GM23338 (cell line): Measurements from ENCODE around the gene CFAP65. TPM values are rescaled to one million over a fixed set of nuclear protein-coding genes. Genes with fewer than 3 reads are reported as not detected.

Source experiments
- ATAC-seq: fragments of 200-7000 bp; cut with Tn5 transposase; 3 replicates; pipeline ENCODE4 v1.9.1; 2020
- DNase-seq: peaks from one replicate; pipeline ENCODE4 v3.0.0-alpha.2; 2015; ENCODE audit warnings: low spot score
- H2AFZ ChIP-seq: fragments of 200-600 bp; sonication (generic); 2 replicates; pipeline ENCODE4 v1.8.0; 2016; ENCODE audit warnings: antibody characterized with exemption, mild to moderate bottlenecking, moderate library complexity
- H3F3A ChIP-seq: fragments of 200-600 bp; sonication (generic); replicated peaks from 2 replicates; pipeline ENCODE4 v1.8.0; 2017; ENCODE audit warnings: antibody characterized with exemption, mixed run types, low read depth
- H3K27ac ChIP-seq: fragments of 200-600 bp; sonication (generic); 2 replicates; pipeline ENCODE4 v1.6.1; 2016; ENCODE audit warnings: low read depth
- H3K27me3 ChIP-seq: fragments of 200-600 bp; sonication (generic); 2 replicates; pipeline ENCODE4 v1.8.0; 2016; ENCODE audit warnings: mild to moderate bottlenecking, mixed run types, moderate library complexity; ENCODE audit not compliant: insufficient read depth
- H3K36me3 ChIP-seq: fragments of 200-600 bp; sonication (generic); 2 replicates; pipeline ENCODE4 v1.8.0; 2016; ENCODE audit warnings: mild to moderate bottlenecking; ENCODE audit not compliant: insufficient read depth
- H3K4me1 ChIP-seq: fragments of 200-600 bp; sonication (generic); 2 replicates; pipeline ENCODE4 v1.8.0; 2016; ENCODE audit warnings: mild to moderate bottlenecking, moderate library complexity; ENCODE audit not compliant: insufficient read depth
- H3K4me2 ChIP-seq: fragments of 200-600 bp; sonication (generic); 2 replicates; pipeline ENCODE4 v1.7.1; 2017; ENCODE audit warnings: mixed run types
- H3K4me3 ChIP-seq: fragments of 200-600 bp; sonication (generic); 2 replicates; pipeline ENCODE4 v1.6.1; 2016; ENCODE audit warnings: mixed run types
- H3K79me2 ChIP-seq: fragments of 200-600 bp; sonication (generic); replicated peaks from 2 replicates; pipeline ENCODE4 v1.8.0; 2017; ENCODE audit warnings: mild to moderate bottlenecking; ENCODE audit not compliant: insufficient read depth
- H3K9me2 ChIP-seq: fragments of 200-600 bp; sonication (generic); 2 replicates; pipeline ENCODE4 v1.8.0; 2017; ENCODE audit not compliant: insufficient read depth
- H4K20me1 ChIP-seq: fragments of 200-600 bp; sonication (generic); replicated peaks from 2 replicates; pipeline ENCODE4 v1.8.0; 2017; ENCODE audit warnings: mild to moderate bottlenecking; ENCODE audit not compliant: insufficient read depth
- H3K27ac Mint-ChIP-seq: 2 replicates; pipeline ENCODE4 v1.8.0; 2020; ENCODE audit warnings: inconsistent platforms, mild to moderate bottlenecking, moderate library complexity, mixed read lengths
- H3K27me3 Mint-ChIP-seq: 3 replicates; pipeline ENCODE4 v1.8.0; 2022; ENCODE audit warnings: low read depth, mild to moderate bottlenecking, moderate library complexity, mixed read lengths, inconsistent platforms; ENCODE audit not compliant: insufficient read depth, poor library complexity
- H3K36me3 Mint-ChIP-seq: 3 replicates; pipeline ENCODE4 v1.8.0; 2021; ENCODE audit warnings: low read depth, mild to moderate bottlenecking, inconsistent platforms, moderate library complexity, mixed read lengths
- H3K4me1 Mint-ChIP-seq: 3 replicates; pipeline ENCODE4 v1.8.0; 2020; ENCODE audit warnings: mild to moderate bottlenecking, inconsistent platforms, mixed read lengths
- H3K4me3 Mint-ChIP-seq: 3 replicates; pipeline ENCODE4 v1.8.0; 2021; ENCODE audit warnings: moderate library complexity, mild to moderate bottlenecking, inconsistent platforms, mixed read lengths
- H3K9me3 Mint-ChIP-seq: 3 replicates; pipeline ENCODE4 v1.8.0; 2020; ENCODE audit warnings: moderate library complexity, mild to moderate bottlenecking, inconsistent platforms, mixed read lengths
- CREB1 ChIP-seq: fragments of 250-450 bp; sonication (Bioruptor Pico); IDR thresholded peaks from 2 replicates; pipeline ENCODE4 v1.5.0; 2020; ENCODE audit warnings: low read depth, mild to moderate bottlenecking, moderate library complexity
- EZH2 ChIP-seq: fragments of 200-600 bp; sonication (generic); IDR thresholded peaks from one replicate; pipeline ENCODE4 v1.8.0; 2017; ENCODE audit warnings: antibody characterized with exemption, mild to moderate bottlenecking, low read depth; ENCODE audit not compliant: unreplicated experiment
- JUNB ChIP-seq: IDR thresholded peaks from one replicate; pipeline ENCODE4 v1.6.1; 2016; ENCODE audit warnings: antibody characterized with exemption; ENCODE audit not compliant: unreplicated experiment
- NANOG ChIP-seq: IDR thresholded peaks from 2 replicates; pipeline ENCODE4 v1.6.1; 2016; ENCODE audit warnings: antibody characterized with exemption, borderline replicate concordance
- POLR2AphosphoS5 ChIP-seq: IDR thresholded peaks from 2 replicates; pipeline ENCODE4 v1.6.1; 2016; ENCODE audit warnings: antibody characterized with exemption, low read depth
- STAT1 ChIP-seq: IDR thresholded peaks from one replicate; pipeline ENCODE4 v1.6.1; 2016; ENCODE audit warnings: antibody characterized with exemption; ENCODE audit not compliant: unreplicated experiment
- ZNF114 ChIP-seq: fragments of 250-450 bp; sonication (Bioruptor Pico); IDR thresholded peaks from 2 replicates; pipeline ENCODE4 v1.5.0; 2020; ENCODE audit warnings: mild to moderate bottlenecking, moderate library complexity
- ZNF331 ChIP-seq: fragments of 250-450 bp; sonication (Bioruptor Pico); IDR thresholded peaks from 2 replicates; pipeline ENCODE4 v1.5.0; 2020; ENCODE audit warnings: low read depth, mild to moderate bottlenecking, moderate library complexity
- polyA plus RNA-seq: library from polyadenylated mRNA; unstranded; fragments of >200 nt; fragmentation: Nextera tagmentation; extraction: Ambion mirVana; gene quantifications from 2 replicates; pipeline ENCODE4 v1.2.1, GENCODE V29; 2016
- total RNA-seq: library from RNA; depleted of rRNA; stranded (reverse); fragments of >200 nt; shearing (Covaris generic); gene quantifications from 2 replicates; pipeline ENCODE4 v1.2.3, GENCODE V29; 2014
- TF ChIP-seq, protein P1 (sequence below): IDR thresholded peaks from one replicate; pipeline ENCODE4 v1.6.1; 2018; ENCODE audit warnings: antibody characterized with exemption; ENCODE audit not compliant: unreplicated experiment
- TF ChIP-seq, protein P2 (sequence below), 2 experiments: fragments of 200-600 bp in 1 of 2; sonication (generic) in 1 of 2; conservative IDR thresholded peaks; 2 replicates each; pipeline versions ENCODE4 v1.5.1 to v1.6.1; 2016 to 2017; ENCODE audit warnings: antibody characterized with exemption in 2 of 2, low read depth in 2 of 2, mild to moderate bottlenecking in 2 of 2, moderate library complexity in 1 of 2
- TF ChIP-seq, protein P3 (sequence below): IDR thresholded peaks from 2 replicates; pipeline ENCODE4 v1.6.1; 2016; ENCODE audit warnings: antibody characterized with exemption

Gene CFAP65
- total and polyA plus RNA-seq, 2 experiments from 2014 or later, result 0.38 to 0.74 TPM

- Histone ChIP-seq H2AFZ (no peak overlapping the region), H3K79me2 (no peaks in the 10 kb centered on the region), H3K4me3 (no peak overlapping the region), H3K4me2 (no peak overlapping the region), H3K36me3 (no peaks in the 10 kb centered on the region), H3K9me2 (no peaks in the 10 kb centered on the region), H4K20me1 (no peaks in the 10 kb centered on the region), H3F3A (no peaks in the 10 kb centered on the region), H3K4me1 (no peaks in the 10 kb centered on the region; the same call in 1 of the 2 replicates), H3K27me3 (0 out of 2 replicates have a peak, but pooled peaks cover 7% of the 10 kb centered on the region), H3K27ac (no peak overlapping the region)
- Mint-ChIP-seq H3K4me1 (peaks cover 6% of the 10 kb centered on the region; the same call in 1 of the 3 replicates), H3K9me3 (no peaks in the 10 kb centered on the region), H3K36me3 (no peaks in the 10 kb centered on the region), H3K4me3 (no peak overlapping the region), H3K27me3 (peaks cover 9% of the 10 kb centered on the region), H3K27ac (no peak overlapping the region)
- DNase-seq, result peak; percentile 81
- TF ChIP-seq, protein P1, sequence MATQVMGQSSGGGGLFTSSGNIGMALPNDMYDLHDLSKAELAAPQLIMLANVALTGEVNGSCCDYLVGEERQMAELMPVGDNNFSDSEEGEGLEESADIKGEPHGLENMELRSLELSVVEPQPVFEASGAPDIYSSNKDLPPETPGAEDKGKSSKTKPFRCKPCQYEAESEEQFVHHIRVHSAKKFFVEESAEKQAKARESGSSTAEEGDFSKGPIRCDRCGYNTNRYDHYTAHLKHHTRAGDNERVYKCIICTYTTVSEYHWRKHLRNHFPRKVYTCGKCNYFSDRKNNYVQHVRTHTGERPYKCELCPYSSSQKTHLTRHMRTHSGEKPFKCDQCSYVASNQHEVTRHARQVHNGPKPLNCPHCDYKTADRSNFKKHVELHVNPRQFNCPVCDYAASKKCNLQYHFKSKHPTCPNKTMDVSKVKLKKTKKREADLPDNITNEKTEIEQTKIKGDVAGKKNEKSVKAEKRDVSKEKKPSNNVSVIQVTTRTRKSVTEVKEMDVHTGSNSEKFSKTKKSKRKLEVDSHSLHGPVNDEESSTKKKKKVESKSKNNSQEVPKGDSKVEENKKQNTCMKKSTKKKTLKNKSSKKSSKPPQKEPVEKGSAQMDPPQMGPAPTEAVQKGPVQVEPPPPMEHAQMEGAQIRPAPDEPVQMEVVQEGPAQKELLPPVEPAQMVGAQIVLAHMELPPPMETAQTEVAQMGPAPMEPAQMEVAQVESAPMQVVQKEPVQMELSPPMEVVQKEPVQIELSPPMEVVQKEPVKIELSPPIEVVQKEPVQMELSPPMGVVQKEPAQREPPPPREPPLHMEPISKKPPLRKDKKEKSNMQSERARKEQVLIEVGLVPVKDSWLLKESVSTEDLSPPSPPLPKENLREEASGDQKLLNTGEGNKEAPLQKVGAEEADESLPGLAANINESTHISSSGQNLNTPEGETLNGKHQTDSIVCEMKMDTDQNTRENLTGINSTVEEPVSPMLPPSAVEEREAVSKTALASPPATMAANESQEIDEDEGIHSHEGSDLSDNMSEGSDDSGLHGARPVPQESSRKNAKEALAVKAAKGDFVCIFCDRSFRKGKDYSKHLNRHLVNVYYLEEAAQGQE, result peak; percentile 96
- TF ChIP-seq ZNF331 (CRISPR knock-in tag) (no peak), STAT1 (no peak)
- peak; percentile 92 for ATAC-seq
Measured at GRCh38 chr2:219045937-219046550, 4.7 kb upstream of the CFAP65 start.

DNA sequence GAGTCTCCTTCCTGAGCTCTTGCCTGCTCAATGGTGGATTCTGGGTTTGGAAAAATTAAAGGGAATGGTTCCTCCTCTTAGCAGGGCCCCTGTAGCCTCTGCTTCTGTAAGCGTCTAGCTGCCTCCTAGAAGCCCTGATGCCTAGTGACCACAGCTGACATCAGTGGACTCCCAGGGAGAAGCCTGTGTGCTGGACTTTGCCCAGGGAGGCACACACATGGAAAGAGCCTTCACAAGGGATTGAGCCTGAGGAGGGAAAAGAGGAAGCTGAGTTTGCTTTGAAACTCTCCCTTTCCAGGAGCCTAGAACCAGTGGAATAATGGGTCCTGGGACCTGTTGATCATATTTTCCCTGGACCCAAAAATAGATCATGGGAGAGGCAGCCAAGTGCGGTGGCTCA, 1.4 kb upstream of the CFAP65 start:
- Mint-ChIP-seq H3K36me3 (no peaks in the 10 kb centered on the region), H3K27me3 (peaks cover 10% of the 10 kb centered on the region), H3K9me3 (no peaks in the 10 kb centered on the region), H3K4me1 (peaks cover 6% of the 10 kb centered on the region; the same call in 1 of the 3 replicates), H3K4me3 (no peak overlapping the region), H3K27ac (no peak overlapping the region)
- no peak overlapping the region for H3K27ac ChIP-seq
- no peaks in the 10 kb centered on the region for H3K9me2 ChIP-seq
- ATAC-seq (no peak), DNase-seq (no peak)
- no peaks in the 10 kb centered on the region for H3K79me2 ChIP-seq
- H2AFZ ChIP-seq, result no peak overlapping the region
- no peaks in the 10 kb centered on the region for H4K20me1 ChIP-seq
- 0 out of 2 replicates have a peak, but pooled peaks cover 4% of the 10 kb centered on the region for H3K27me3 ChIP-seq
- no peaks in the 10 kb centered on the region for H3F3A ChIP-seq
- no peaks in the 10 kb centered on the region; the same call in 1 of the 2 replicates for H3K4me1 ChIP-seq
- no peak overlapping the region for H3K4me3 ChIP-seq
- H3K36me3 ChIP-seq, result no peaks in the 10 kb centered on the region
- H3K4me2 ChIP-seq, result no peak overlapping the region
- TF ChIP-seq CREB1 (CRISPR knock-in tag) (no peak), JUNB (no peak), ZNF331 (CRISPR knock-in tag) (no peak), ZNF114 (no peak), POLR2AphosphoS5 (no peak), NANOG (no peak), EZH2 (no peak), STAT1 (no peak)
- TF ChIP-seq, protein P1, result no peak
- TF ChIP-seq, protein P2, sequence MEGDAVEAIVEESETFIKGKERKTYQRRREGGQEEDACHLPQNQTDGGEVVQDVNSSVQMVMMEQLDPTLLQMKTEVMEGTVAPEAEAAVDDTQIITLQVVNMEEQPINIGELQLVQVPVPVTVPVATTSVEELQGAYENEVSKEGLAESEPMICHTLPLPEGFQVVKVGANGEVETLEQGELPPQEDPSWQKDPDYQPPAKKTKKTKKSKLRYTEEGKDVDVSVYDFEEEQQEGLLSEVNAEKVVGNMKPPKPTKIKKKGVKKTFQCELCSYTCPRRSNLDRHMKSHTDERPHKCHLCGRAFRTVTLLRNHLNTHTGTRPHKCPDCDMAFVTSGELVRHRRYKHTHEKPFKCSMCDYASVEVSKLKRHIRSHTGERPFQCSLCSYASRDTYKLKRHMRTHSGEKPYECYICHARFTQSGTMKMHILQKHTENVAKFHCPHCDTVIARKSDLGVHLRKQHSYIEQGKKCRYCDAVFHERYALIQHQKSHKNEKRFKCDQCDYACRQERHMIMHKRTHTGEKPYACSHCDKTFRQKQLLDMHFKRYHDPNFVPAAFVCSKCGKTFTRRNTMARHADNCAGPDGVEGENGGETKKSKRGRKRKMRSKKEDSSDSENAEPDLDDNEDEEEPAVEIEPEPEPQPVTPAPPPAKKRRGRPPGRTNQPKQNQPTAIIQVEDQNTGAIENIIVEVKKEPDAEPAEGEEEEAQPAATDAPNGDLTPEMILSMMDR (conservative IDR thresholded peaks at IDR 0.05; ENCODE audit: low read depth in 2 of 2), result no peak
- TF ChIP-seq, protein P3, sequence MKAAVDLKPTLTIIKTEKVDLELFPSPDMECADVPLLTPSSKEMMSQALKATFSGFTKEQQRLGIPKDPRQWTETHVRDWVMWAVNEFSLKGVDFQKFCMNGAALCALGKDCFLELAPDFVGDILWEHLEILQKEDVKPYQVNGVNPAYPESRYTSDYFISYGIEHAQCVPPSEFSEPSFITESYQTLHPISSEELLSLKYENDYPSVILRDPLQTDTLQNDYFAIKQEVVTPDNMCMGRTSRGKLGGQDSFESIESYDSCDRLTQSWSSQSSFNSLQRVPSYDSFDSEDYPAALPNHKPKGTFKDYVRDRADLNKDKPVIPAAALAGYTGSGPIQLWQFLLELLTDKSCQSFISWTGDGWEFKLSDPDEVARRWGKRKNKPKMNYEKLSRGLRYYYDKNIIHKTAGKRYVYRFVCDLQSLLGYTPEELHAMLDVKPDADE, result no peak
